Upper lobe of left lung (tissue), 6 donors: ENCODE measurements around the gene SFSWAP. TPM values are rescaled to one million over a fixed set of nuclear protein-coding genes. Genes with fewer than 3 reads are reported as not detected.

ENCODE experiments used
- ATAC-seq, 2 donors: fragments of 200-7000 bp; cut with Tn5 transposase; one replicate each; pipeline ENCODE4 v1.9.1; 2022; ENCODE audit warnings: mild to moderate bottlenecking in 2 of 2, moderate library complexity in 2 of 2; ENCODE audit not compliant: low FRiP score in 2 of 2
- DNase-seq, 2 donors: peaks; one replicate each; pipeline ENCODE4 v3.0.0-alpha.2; 2019 to 2020
- H3K27ac ChIP-seq, 4 donors: fragments of 200-600 bp; sonication (generic); one replicate each; pipeline ENCODE4 v1.5.1; 2016 to 2019
- H3K27me3 ChIP-seq, 4 donors: fragments of 200-600 bp; sonication (generic); one replicate each; pipeline ENCODE4 v1.5.1; 2017 to 2019
- H3K36me3 ChIP-seq, 4 donors: fragments of 200-600 bp; sonication (generic); one replicate each; pipeline ENCODE4 v1.5.1; 2016 to 2019
- H3K4me1 ChIP-seq, 4 donors: fragments of 200-600 bp; sonication (generic); one replicate each; pipeline ENCODE4 v1.5.1; 2018 to 2019
- H3K4me3 ChIP-seq, 4 donors: fragments of 200-600 bp; sonication (generic); one replicate each; pipeline ENCODE4 v1.5.1; 2017 to 2019; ENCODE audit warnings: mild to moderate bottlenecking in 2 of 4, moderate library complexity in 1 of 4
- H3K9me3 ChIP-seq, 4 donors: fragments of 200-600 bp; sonication (generic); one replicate each; pipeline ENCODE4 v1.5.1; 2018 to 2019
- CTCF ChIP-seq, 6 experiments: fragments of 450-650 bp in 4 of 6; fragments of 200-600 bp in 2 of 6; sonication (generic) in 2 of 6; IDR thresholded peaks; one replicate each; pipeline ENCODE4 v1.5.1; 2016 to 2019; ENCODE audit warnings: antibody characterized with exemption in 6 of 6
- EP300 ChIP-seq, 4 donors: sonication (generic); formaldehyde crosslinking; IDR thresholded peaks; one replicate each; pipeline ENCODE4 v1.5.1; 2017; ENCODE audit warnings: antibody characterized with exemption in 4 of 4, control low read depth in 2 of 4
- POLR2A ChIP-seq, 4 donors: fragments of 450-650 bp; IDR thresholded peaks; one replicate each; pipeline ENCODE4 v1.5.1; 2016 to 2017; ENCODE audit warnings: antibody characterized with exemption in 4 of 4, mild to moderate bottlenecking in 2 of 4
- POLR2AphosphoS5 ChIP-seq, 2 donors: sonication (generic); formaldehyde crosslinking; IDR thresholded peaks; one replicate each; pipeline ENCODE4 v1.5.1; 2017; ENCODE audit warnings: antibody characterized with exemption in 2 of 2
- WGBS, 2 donors: methylation state at CpG; one replicate each; pipeline ENCODE4 v1.1.5; 2017 to 2018; 5-methylcytosine and 5-hydroxymethylcytosine counted together
- total RNA-seq, 6 donors: library from RNA; depleted of rRNA in 4 of 6; stranded (reverse); fragments of >200 nt in 4 of 6; gene quantifications; one replicate each; pipeline versions ENCODE4 v1.1.0 to v1.2.1, GENCODE V29; 2016 to 2021
- donor health status: DM: no; HTN: no; CAD: no; lungs with moderate emphysema.
- donor health status: DM: no; HTN: yes; CAD: no; lungs with severe emphysema.

The SFSWAP gene
- total RNA-seq, 6 donors from 2014 or later, result 33.9 to 136 (median 51.4) TPM

- Histone ChIP-seq H3K36me3 (peaks cover 22 to 94% (median 66%) of the 10 kb centered on the region in 4 donors), H3K27ac (no peak overlapping the region), H3K9me3 (no peaks in the 10 kb centered on the region), H3K27me3 (no peaks in the 10 kb centered on the region), H3K4me3 (no peak overlapping the region), H3K4me1 (no peaks in the 10 kb centered on the region)
- DNase-seq, result no peak
- TF ChIP-seq POLR2AphosphoS5 (IDR thresholded peaks at IDR 0.05) (no peak), EP300 (IDR thresholded peaks at IDR 0.05) (no peak), CTCF (IDR thresholded peaks at IDR 0.05) (no peak), POLR2A (IDR thresholded peaks at IDR 0.05) (no peak)
- 76 to 88% methylated on average over 8 to 9 of the region's 9 CpGs for WGBS, 2 donors
- no peak for ATAC-seq
Measured at GRCh38 chr12:131764738-131765137, 53.8 kb downstream of the SFSWAP start.

- Histone ChIP-seq H3K27me3 (no peaks in the 10 kb centered on the region), H3K4me3 (no peak overlapping the region), H3K27ac (no peak overlapping the region), H3K4me1 (no peaks in the 10 kb centered on the region), H3K36me3 (peaks cover 22 to 100% (median 72%) of the 10 kb centered on the region in 4 donors), H3K9me3 (no peaks in the 10 kb centered on the region)
- 95 to 96% methylated on average over 10 of the region's 10 CpGs for whole genome bisulfite sequencing, 2 donors
- TF ChIP-seq CTCF (IDR thresholded peaks at IDR 0.05) (no peak), POLR2A (IDR thresholded peaks at IDR 0.05) (no peak), EP300 (IDR thresholded peaks at IDR 0.05) (no peak), POLR2AphosphoS5 (IDR thresholded peaks at IDR 0.05) (no peak)
- no peak for ATAC-seq
- no peak for DNase-seq
Measured at GRCh38 chr12:131765961-131766360, 55.1 kb downstream of the SFSWAP start.

GRCh38 chr12:131766382-131767107 is 55.7 kb downstream of the SFSWAP start:
- 94 to 95% methylated on average over 12 of the region's 17 CpGs for WGBS, 2 donors
- Histone ChIP-seq H3K27ac (no peak overlapping the region), H3K27me3 (no peaks in the 10 kb centered on the region), H3K9me3 (no peaks in the 10 kb centered on the region), H3K4me3 (no peak overlapping the region), H3K4me1 (no peaks in the 10 kb centered on the region), H3K36me3 (peaks cover 21 to 100% (median 74%) of the 10 kb centered on the region in 4 donors)
- DNase-seq (no peak), ATAC-seq (peak in 1 of 2 donors; percentile 62)
- TF ChIP-seq CTCF (IDR thresholded peaks at IDR 0.05) (no peak), POLR2A (IDR thresholded peaks at IDR 0.05) (no peak), EP300 (IDR thresholded peaks at IDR 0.05) (no peak), POLR2AphosphoS5 (IDR thresholded peaks at IDR 0.05) (no peak)

GRCh38 chr12:131770120-131770519 is 59.2 kb downstream of the SFSWAP start:
- no peak for ATAC-seq
- peak in 1 of 2 donors; percentile 75 for DNase-seq
- TF ChIP-seq POLR2A (IDR thresholded peaks at IDR 0.05), result no peak
- TF ChIP-seq POLR2AphosphoS5 (IDR thresholded peaks at IDR 0.05), result no peak
- TF ChIP-seq CTCF (IDR thresholded peaks at IDR 0.05), result no peak
- no peak for TF ChIP-seq EP300 (IDR thresholded peaks at IDR 0.05)
- whole genome bisulfite sequencing, 2 donors, result 92 to 95% methylated on average over 12 of the region's 12 CpGs
- H3K27me3 ChIP-seq, result no peaks in the 10 kb centered on the region
- H3K9me3 ChIP-seq, result no peaks in the 10 kb centered on the region
- no peak overlapping the region for H3K27ac ChIP-seq
- peaks cover 16 to 93% (median 58%) of the 10 kb centered on the region in 4 donors for H3K36me3 ChIP-seq
- H3K4me3 ChIP-seq, result no peak overlapping the region
- no peaks in the 10 kb centered on the region for H3K4me1 ChIP-seq

GRCh38 chr12:131771965-131772364 is 61.1 kb downstream of the SFSWAP start:
- TF ChIP-seq CTCF (IDR thresholded peaks at IDR 0.05), result no peak
- TF ChIP-seq POLR2A (IDR thresholded peaks at IDR 0.05), result no peak
- no peak for TF ChIP-seq EP300 (IDR thresholded peaks at IDR 0.05)
- TF ChIP-seq POLR2AphosphoS5 (IDR thresholded peaks at IDR 0.05), result no peak
- DNase-seq, result no peak
- no peaks in the 10 kb centered on the region for H3K27me3 ChIP-seq
- ATAC-seq, result no peak
- peaks cover 8 to 87% (median 51%) of the 10 kb centered on the region in 4 donors for H3K36me3 ChIP-seq
- no peak overlapping the region for H3K27ac ChIP-seq
- H3K4me3 ChIP-seq, result no peak overlapping the region
- H3K9me3 ChIP-seq, result no peaks in the 10 kb centered on the region
- H3K4me1 ChIP-seq, result peaks cover 0 to 4% (median 0%) of the 10 kb centered on the region in 4 donors
- 93% methylated on average over 10 of the region's 10 CpGs for WGBS, 2 donors
